T-helper 22 cell (primary cell): ENCODE data around the gene GLRB.
"Not testable (repeated sequence)": the region's sequence is repeated elsewhere in the genome, so short reads cannot be mapped to it uniquely, and the experiment has no call there.

ENCODE experiments used
- DNase-seq: peaks from one replicate; pipeline ENCODE4 v3.0.0-alpha.2; 2020; ENCODE audit warnings: low read depth

Gene GLRB

GRCh38 chr4:157128395-157128794 is 52.4 kb downstream of the GLRB start:
- no peak for DNase-seq

GRCh38 chr4:157141976-157142375 is 66.0 kb downstream of the GLRB start:
- DNase-seq = no peak

GRCh38 chr4:157143369-157143768 is 67.4 kb downstream of the GLRB start:
- DNase-seq = no peak

- no peak for DNase-seq
These were observed 75.8 kb downstream of the GLRB start for GRCh38 chr4:157151711-157152110.

- no peak for DNase-seq
These were observed 90.1 kb downstream of the GLRB start for GRCh38 chr4:157165935-157166610.

- DNase-seq = no peak
These were observed 94.4 kb downstream of the GLRB start for GRCh38 chr4:157170321-157170720.

GRCh38 chr4:157172011-157172410 is 96.1 kb downstream of the GLRB start:
- DNase-seq = no peak

- DNase-seq = not testable (repeated sequence)
These were observed 104.3 kb downstream of the GLRB start for GRCh38 chr4:157180268-157180667.

GRCh38 chr4:157184300-157184699 is 108.3 kb downstream of the GLRB start:
- DNase-seq = no peak

GRCh38 chr4:157185363-157185762 is 109.4 kb downstream of the GLRB start:
- no peak for DNase-seq

GRCh38 chr4:157195374-157195773 is 119.4 kb downstream of the GLRB start:
- no peak for DNase-seq

GRCh38 chr4:157196046-157196445 is 120.1 kb downstream of the GLRB start:
- DNase-seq = no peak

- no peak for DNase-seq
These were observed 128.8 kb downstream of the GLRB start for GRCh38 chr4:157204634-157205244.

GRCh38 chr4:157217708-157218107 is 141.8 kb downstream of the GLRB start:
- no peak for DNase-seq

- no peak for DNase-seq
These were observed 143.9 kb downstream of the GLRB start for GRCh38 chr4:157219711-157220370.

- no peak for DNase-seq
These were observed 144.5 kb downstream of the GLRB start, which contains the start of gene GRIA2 for GRCh38 chr4:157220371-157220881. Gene GRIA2, plus strand, starts transcription at chr4:157220728. Its CDS starts 315 bp downstream, at chr4:157221043.

- DNase-seq = no peak
These were observed 145.5 kb downstream of the GLRB start for GRCh38 chr4:157221426-157221894.
